GM13977 (cell line): ENCODE data around the gene TMEM117.

Source experiments
- DNase-seq: peaks from one replicate; pipeline ENCODE4 v3.0.0; 2012; ENCODE audit warnings: low spot score
- in situ Hi-C: fragments of 300-500 bp; cut with MboI; formaldehyde crosslinking; loops from one replicate; pipeline ENCODE4 v1.12.0; 2022; ENCODE audit warnings: low sequenced_read_pairs, low pct_unique_long_range_greater_than_20kb, mixed read lengths, inconsistent platforms; ENCODE audit not compliant: unreplicated experiment
- TF ChIP-seq, protein P1 (sequence below): IDR thresholded peaks from 2 replicates; pipeline ENCODE4 v1.5.1; 2012; ENCODE audit warnings: mild to moderate bottlenecking, control low read depth; ENCODE audit not compliant: insufficient read depth; ENCODE audit errors: extremely low read depth, missing control alignments

The TMEM117 gene

DNA sequence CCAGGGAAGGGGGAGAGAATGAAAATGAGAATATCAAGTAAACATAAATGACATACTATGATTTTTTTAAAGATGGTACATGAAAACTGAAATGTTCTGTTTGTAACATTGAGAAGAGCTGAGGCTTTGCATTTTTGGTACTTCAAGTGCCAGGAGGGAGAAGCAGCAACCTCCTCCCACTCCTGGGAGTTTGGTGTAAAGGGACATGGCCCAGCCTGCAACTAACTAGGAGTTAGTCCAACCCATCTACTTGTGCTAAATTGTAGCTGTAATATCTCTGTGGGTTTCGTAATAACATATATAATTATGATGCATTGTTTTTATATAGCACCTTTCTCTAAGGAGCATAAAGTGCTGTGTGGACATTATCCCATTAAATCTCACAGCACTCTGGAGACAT lies 522.8 kb downstream of the TMEM117 start:
- in situ Hi-C loops, result no loop called here
- TF ChIP-seq, protein P1, sequence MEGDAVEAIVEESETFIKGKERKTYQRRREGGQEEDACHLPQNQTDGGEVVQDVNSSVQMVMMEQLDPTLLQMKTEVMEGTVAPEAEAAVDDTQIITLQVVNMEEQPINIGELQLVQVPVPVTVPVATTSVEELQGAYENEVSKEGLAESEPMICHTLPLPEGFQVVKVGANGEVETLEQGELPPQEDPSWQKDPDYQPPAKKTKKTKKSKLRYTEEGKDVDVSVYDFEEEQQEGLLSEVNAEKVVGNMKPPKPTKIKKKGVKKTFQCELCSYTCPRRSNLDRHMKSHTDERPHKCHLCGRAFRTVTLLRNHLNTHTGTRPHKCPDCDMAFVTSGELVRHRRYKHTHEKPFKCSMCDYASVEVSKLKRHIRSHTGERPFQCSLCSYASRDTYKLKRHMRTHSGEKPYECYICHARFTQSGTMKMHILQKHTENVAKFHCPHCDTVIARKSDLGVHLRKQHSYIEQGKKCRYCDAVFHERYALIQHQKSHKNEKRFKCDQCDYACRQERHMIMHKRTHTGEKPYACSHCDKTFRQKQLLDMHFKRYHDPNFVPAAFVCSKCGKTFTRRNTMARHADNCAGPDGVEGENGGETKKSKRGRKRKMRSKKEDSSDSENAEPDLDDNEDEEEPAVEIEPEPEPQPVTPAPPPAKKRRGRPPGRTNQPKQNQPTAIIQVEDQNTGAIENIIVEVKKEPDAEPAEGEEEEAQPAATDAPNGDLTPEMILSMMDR, result no peak
- no peak for DNase-seq

DNA sequence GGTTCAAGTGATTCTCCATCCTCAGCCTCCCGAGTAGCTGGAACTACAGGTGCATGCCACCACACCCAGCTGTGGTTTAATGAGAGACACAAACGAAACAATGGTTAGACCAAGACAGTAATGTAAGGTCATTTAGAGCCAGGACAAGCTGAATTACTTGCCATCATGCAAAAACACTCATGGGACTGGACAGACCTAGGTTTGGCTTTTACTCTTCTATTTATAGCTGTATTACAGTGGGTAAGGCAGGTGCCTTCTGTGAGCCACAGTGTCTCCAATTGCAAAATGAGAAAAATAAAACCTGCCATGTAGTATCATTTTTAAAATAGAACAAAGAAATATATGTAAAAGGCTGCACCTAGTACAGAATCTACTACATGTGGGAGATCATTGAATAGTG lies 527.1 kb downstream of the TMEM117 start:
- TF ChIP-seq, protein P1, result no peak
- no peak for DNase-seq
- in situ Hi-C loops, result no loop called here

DNA sequence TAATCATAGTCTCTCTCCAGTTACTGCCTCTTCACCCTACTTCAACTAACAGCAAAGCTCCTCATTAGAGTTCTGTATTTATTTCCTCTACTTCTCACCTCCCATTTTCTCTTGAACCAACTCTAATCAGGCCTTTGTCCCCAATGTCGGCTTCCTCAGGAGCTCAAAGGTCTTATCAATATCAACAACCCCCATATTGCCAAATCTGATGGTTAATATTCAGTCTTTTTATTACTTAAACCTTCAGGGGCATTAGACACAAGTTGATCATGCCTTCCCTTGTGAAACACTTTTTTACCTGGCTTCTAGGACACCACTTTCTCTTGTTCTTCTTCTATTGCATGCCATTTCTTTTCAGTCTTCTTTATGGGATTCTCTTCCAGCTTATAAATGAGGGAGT lies 531.3 kb downstream of the TMEM117 start:
- DNase-seq, result no peak
- in situ Hi-C loops, result no loop called here
- TF ChIP-seq, protein P1, result no peak

DNA sequence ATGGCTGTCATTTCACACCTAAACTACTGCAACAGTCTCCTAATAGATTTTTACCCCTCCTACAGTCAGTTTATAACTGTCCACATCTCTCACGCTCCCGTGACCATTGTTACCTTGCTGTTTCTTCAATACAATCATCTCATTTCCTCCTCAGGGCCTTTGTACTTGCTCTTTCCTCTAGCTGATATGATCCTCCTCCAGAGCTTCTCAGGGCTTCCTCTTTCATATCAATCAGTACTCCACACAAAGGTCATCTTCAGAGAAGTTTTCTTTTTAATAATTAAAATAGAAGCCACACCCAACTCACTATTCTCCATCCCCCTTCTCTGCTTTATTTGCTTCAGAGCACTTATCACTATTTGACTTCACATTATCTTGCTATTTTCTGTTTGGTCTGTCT lies 532.0 kb downstream of the TMEM117 start:
- DNase-seq, result no peak
- TF ChIP-seq, protein P1, result no peak
- in situ Hi-C loops, result no loop called here

DNA sequence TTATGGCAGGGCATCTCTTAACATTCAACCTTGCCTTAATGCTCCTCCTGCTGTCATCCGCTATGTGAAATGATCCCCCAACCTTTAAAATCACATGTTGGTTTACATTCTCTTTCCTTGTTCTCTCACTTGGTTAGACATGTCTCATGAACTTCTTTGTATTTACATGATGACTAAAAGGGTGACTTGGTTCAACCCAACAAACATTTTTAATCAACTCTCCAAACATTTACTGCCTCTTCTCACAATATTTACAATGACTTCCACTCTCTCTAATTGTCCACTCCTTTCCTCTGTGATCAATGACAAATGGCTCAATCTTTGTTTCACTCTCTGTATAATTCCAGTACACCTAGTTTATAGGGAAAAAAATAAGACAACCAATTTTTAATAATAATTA lies 534.1 kb downstream of the TMEM117 start:
- DNase-seq, result no peak
- in situ Hi-C loops, result no loop called here
- TF ChIP-seq, protein P1, result no peak

DNA sequence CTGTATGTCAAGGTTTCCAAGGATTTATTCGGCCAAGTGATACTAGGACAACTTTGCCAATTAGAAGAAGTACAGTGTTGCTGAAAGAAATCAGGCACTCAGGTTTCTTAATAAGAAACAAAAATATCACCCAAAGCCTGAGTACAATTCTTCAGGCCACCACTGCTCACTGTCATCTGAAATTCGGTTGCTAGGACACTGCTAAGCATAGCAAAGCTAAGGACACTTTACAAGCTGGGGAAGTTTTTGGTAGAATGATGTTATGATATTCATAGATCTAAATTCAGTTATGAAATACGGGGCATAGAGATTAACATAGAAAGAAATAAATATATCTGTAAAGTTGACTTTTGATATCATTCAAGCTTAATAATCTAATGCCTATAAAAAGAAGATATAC lies 535.1 kb downstream of the TMEM117 start:
- in situ Hi-C loops, result no loop called here
- DNase-seq, result no peak
- TF ChIP-seq, protein P1, result no peak

DNA sequence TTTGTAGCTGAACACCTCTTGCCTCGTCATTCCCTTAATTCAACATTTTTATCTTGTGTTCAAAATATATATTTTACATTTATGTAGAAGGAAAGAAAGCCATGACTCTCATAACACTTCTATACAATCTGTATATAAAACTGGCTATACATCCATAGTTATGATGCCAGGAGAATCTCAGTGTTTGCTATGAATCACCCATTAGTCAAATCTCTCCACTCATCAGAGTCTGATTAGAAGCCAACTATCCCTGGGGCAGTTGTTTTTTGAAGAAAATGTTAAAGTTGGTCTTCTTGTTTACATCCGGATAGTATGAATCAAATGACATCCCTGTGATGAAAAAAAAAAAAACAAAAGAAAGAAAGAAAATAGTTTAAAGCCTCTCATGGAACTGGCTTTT lies 536.4 kb downstream of the TMEM117 start:
- DNase-seq, result no peak
- TF ChIP-seq, protein P1, result no peak
- in situ Hi-C loops, result no loop called here
